HG02943 (cell line): ENCODE results near the gene SHROOM3.

Experiments
- ATAC-seq: cut with Tn5 transposase; IDR thresholded peaks from one replicate; pipeline ENCODE4 v1.9.1; 2021; ENCODE audit warnings: mild to moderate bottlenecking, low read depth, moderate library complexity; ENCODE audit not compliant: unreplicated experiment

SHROOM3 gene

DNA sequence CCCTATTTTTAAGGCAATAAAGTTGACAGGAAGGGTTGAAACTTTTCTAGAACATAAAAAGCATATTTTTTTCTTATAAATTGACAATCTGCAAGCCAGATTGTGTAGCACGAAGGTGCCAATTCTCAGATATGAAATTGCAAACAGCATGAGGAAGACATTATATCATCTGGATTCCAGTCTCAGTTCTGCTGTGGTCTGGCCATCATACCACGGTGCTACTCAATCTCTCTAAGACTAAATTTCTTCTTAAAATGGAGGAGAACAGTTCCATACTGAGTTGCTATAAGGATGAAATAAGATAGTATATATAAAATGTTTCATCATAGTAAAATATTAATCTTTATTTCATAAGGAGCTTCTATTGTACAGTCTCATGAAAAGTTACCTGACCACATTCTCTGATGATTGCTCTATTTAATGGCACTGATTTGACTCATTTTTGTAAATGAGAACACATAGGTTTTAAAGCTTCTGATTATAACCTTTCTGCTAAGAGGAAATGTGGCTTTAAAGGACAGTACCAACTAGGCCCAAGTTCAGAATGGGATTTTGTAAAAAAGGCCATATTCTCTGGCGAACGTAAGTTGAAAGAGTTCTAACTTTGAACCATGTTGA, 127.9 kb downstream of the SHROOM3 start:
- no peak for ATAC-seq

DNA sequence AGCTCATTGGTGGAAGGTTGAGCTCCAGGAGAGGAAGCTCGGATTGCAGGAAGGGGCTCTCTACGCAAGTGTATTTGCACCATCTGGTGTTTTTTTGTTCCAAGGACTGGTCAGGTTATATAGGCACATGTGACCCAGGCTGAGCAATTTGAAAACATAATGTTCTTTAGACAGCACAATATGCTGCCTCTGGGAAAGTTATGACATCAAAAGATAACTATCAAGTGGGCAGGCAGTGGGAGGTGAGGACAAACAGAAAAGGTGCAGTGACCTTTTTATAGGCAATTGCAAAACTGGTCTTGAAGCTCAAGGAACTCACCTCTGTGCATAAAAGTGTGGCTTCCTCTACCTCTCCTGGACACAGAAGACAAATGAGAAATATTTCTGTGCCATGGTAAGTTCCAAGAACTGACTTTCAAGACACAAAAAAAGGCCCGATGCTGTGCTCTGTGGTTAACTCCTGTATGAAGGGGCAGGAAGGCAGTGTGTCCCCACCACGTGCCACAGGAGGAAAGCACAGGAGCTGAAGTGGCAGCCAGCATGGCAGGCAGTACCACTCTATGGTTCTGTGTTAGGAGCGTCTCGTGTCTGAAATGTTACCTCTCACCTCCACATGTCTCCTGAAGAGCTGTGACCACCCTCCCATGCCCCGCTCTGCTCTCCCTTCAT, 128.6 kb downstream of the SHROOM3 start:
- no peak for ATAC-seq

DNA sequence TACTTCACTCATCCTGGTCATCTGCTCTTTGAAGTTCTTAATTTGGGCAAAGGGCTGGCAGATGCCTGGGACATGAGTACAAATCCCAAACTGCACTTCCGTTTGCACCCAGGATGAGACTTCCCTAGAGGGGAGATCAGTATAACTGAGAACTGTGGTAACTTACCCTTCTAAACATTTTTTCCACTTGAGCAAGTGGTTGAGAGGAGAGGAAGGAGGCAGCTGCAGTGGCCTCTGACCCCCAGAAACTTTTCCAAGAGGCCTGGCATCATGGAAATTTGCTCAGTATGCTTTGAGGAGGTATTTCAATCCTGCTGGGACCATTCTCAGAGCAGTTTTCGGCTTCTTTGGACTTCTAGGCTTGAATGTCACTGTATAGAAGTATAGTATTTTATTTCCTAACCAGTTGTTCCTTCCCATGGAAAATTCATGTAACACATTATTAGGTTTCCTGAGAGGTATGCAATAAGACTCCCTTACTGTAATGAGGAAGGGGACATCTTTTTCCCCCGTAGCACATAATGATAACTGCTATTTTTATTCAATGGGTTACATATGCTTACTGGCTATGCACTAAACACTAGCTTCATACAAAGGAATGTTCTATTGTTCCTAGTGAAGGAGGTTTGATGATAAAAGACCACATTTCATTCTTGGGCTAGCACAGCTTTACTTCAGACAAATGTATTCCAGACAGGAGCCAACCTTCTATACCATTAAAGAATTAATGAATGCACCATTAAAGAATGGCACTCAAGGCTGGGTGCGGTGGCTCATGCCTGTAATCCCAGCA, 129.3 kb downstream of the SHROOM3 start:
- ATAC-seq: no peak

DNA sequence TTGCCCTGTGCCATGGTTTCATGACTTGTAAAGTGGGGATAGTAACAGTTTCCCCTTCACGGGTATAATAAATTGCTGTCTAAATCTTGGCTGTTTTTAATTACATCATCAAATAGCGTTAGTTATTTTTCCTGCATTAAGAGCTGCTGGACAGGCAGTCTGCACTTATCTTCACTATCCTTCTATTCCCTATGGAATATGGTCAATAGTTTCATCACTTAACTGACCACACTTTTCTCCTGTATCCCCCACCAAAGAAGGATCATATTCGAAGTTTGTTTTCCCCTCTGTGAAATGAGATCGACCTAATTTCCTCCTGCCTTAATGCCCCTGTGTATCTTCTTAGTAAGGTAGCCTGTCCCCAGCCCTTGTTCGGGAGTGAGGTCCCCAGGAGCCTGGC, 133.2 kb downstream of the SHROOM3 start:
- no peak for ATAC-seq

DNA sequence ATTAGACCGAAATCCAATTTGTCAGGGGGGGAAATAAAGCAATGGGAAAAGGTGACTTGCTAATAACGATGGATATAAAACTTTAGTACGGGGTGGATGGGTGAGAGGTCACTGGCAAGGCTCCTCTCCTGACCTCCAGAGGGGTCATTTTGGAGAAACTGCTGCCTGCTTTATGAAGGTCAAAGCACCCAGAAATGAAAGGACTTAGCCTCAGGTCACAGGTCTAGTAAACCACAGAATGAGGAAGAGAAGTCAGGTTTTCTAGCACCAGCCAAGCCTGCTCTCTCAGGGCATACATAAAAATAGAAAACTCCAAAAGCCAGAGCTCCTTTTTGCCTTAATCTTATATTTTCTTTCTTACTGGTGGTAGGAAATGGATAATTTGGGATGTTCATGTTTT, 134.2 kb downstream of the SHROOM3 start:
- no peak for ATAC-seq

DNA sequence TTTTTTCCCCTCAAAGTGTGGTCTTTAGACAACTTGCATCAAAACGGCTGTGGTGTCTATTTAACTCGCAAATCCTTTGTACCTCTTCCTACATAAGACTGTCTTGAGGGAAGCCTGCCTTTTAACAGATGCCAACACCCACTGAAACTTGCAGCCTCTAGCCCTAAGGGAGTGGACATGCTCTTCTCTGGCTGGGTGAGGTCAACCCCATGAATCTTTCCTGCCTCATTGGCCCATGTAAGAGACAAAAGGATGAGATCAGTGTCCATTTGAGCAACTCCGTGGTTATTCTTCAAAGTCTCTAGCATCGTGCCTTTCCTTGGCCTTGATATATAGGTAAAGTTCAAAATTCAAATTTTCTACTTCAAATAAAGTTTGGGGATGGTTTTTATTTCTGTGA, 134.7 kb downstream of the SHROOM3 start:
- no peak for ATAC-seq

DNA sequence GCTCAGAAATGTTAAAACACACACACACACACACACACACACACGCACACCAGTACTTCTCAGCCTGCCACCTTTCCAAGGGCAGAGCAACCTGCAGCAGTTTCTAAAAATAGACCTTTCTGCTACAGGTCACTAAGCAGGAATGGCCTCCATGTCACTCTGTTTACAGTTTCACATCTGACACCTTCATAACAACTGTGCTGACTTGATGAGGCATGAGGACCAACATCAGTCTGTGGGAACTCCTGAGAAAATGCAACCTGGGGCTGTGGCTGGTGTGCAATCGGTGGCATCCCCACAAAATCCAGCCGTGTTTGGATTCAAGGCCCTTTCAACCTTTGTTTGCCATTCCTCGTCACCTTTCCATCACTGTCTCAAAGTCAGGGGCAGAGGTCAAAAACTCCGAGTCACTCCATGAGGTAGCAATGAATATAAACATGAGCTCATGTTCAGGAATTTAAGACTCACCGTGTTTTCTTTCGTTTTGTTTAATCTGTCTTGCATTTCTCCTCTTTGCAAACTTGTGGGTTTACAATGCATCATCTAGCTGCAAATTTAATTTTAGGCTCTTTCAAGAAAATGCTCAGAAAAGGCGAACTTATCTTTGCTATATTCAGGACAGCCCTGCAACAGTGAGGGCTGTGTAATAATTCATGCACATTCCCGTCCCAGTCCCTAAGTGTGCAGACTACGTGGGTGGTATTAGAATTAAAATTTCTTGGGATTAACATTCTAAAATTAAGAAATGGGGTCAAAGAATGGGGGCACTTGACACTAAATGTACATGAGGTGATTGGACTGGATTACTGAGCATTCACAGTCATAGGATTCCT, 135.3 kb downstream of the SHROOM3 start:
- no peak for ATAC-seq

DNA sequence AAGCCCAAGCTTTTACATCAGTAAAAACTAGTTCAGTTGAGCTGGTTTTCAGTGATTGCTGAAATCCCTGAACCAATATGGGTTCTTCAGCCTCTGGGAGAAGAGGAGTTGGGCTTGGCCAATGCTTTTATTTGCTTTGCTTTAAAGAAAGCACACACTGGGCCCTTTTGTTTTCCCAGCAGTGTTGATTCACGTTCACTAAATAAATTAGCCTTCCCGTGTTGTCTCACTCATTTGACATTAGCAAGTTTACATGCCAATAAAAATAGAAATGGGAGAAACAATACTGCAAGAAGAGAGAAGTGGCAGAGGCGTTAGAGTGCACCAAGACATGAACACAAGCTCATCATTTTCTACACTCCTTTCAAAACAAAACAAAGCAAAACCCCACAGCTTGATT, 136.2 kb downstream of the SHROOM3 start:
- no peak for ATAC-seq

DNA sequence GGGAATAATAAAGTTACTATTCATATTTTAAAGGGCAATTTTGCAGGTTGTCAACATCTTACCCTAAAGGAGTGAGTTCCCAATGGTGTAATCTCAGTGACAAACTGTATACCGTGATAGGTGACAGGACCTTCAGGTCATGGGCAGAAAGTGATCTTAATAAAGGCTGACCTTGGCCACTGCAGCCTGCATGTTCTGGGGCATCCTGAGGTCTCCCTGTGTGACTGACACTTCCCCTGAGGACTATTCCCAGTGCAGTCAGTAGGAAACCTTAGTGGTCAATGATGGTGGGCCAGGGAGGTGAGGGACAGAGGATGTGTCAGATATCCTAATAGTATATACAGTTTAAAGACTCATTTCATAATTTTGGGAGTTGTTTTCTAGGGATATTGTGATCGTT, 137.2 kb downstream of the SHROOM3 start:
- ATAC-seq: no peak

DNA sequence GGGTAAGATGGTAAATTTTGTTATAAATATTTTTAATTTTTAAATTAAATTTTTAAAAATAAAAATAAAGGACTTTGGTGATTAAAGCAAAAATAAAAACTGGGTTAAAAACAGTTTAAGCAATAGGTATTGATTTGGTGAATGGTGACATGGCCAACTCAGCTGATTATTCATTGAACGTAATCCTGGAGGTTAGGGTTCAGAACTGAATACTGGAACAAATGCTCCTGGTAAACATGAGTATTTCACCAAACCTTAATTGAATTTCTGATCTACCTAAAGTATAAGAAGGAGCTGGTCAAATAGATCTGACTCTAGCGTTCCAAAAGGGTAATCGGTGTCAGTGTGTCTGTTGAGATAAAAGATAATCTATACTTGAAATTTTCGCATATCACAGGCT, 141.8 kb downstream of the SHROOM3 start:
- ATAC-seq: no peak

DNA sequence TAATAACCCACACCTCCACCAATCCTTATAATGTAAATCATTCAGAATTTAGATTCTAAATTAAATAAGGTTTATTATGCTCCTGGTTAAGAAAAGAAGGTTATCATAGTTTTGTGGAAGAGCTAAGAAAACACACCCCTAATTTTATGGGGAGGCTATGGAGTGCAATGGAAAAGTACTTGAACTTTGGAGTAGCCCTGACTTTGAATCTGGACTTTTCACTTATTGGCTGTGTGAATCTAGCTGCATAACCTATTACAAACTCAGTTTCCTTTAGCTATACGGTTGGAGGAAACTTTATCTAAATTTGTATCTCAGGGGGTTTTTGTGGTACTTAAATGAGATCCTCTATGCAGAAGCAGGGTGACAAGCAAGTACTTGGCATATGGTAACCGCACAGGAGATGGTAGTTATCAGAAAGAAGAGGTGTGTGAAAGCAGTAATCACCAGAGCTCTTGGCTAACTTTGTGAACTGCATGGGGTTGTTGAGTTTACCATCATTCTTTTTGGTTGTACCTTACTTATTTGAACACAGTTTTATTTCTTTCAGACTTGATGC, 143.1 kb downstream of the SHROOM3 start:
- no peak for ATAC-seq

DNA sequence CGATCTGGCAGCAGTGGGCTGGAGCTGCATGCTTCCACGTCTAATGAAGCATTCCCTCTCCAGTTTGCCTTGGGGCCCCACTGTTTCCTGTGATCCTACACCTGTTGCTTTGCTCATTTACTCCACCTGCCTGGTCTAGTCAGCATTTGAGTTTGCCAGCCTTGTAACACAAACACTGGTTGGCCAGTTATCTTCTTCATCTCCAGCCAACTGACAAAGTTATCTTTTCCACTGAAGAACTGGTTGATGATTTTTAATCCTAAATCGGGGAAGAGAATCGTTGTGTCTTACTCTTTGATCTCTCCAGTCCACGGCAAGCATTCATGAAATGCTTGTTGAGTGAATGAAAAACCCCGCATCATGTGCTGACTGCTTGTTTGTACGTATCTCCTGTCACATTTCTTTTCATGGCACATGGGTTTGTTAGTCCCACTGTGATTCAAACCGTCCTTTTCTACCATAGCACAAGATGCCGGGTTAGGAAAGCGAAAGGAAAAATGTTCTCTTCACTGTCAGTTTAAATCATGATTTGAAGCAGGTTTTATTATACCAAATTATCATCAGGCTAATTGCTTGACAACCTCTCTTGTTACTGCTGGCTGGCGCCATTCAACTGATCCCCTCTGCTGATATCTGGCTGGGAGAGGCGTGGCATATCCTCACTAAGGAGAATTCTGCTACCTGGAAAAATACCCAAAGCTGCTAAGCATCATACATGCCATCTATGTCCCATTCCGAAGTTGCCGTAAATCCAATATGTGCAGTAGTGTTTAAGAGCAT, 144.8 kb downstream of the SHROOM3 start:
- ATAC-seq: no peak

DNA sequence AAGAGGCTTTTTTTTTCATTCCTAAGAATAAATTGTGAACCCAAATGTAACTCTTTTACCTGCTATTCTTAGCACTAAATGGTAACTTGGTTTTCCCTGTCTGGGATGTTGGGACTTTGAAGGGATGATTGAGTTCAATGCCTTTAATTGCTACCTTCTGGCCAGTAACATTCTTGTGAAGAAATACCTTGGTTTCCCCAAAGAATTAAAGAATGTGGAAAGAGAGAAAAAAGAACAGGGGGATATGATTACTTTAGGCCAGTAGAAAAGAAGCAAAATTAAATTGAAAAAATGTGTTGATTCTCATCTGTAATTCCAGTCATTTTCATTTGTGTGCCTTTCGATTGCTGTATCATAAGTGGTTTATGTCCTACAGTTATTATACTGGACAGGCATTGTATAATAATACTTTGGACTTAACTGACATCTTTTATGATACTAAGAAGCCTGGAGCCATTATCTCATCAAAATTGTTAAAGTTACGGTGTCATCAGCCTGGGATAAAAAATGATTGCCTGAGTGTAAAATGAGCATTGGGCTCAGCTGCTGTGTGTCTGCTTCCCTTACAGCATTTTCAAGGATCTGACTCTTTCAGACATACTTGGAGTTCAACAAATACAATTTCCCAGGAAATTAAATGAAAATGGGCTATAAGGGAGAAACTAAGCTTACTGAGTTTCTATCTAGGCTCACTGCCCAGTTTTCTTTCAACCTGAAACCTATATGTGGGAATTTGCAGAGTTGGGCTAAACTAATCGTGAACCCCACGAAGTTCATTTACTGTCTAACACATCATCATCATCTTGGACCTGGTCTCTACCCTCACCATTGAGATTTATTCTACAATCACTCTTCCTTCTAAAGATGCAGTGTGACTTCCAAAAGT, 146.3 kb downstream of the SHROOM3 start:
- ATAC-seq: no peak

DNA sequence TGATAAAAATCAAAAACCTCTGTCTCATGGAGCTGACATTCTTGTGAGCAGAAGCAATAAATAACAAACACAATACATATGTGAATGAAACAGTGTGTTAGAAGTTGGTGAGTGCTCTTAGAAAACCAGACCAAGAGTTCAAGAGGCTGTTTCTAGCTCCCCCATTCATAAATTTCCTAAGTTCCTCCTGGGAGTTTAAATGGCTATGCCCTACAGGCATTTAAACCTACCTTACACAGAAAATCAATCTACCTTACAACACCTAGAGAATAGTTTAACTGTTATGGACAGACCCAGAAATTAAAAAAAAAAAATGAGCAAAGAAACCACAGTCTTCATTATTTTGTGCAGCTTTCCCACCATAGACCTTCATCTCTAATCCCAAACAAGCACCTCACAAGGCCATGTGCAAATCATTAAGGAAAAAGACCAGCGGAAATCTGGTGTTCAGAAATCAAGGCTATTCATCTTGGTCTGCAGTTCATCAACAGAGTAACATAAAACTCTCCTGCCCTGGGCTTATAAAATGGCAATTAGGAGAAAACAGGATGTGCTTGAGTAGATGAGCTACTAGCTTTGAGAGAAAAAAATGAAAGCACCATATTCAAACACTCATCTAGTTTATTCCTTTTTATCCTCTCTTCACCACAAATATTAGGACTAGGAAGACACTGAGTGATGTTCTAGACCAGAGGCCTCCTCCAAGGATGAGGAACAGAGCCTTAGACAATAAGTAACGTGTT, 147.2 kb downstream of the SHROOM3 start:
- no peak for ATAC-seq

DNA sequence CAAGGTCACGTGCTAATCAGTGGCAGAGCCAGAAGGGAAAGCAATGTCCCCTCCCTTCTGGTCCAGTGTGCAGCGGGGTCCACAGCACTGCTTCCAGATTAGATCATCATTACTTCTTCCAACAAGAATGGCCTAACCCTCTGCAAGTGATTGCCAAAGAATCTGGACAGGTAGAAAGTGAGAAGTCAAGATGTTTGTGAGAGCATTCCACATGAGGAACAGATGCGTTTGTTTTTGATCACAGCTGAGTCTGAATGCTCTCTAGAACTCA, 147.7 kb downstream of the SHROOM3 start:
- no peak for ATAC-seq

DNA sequence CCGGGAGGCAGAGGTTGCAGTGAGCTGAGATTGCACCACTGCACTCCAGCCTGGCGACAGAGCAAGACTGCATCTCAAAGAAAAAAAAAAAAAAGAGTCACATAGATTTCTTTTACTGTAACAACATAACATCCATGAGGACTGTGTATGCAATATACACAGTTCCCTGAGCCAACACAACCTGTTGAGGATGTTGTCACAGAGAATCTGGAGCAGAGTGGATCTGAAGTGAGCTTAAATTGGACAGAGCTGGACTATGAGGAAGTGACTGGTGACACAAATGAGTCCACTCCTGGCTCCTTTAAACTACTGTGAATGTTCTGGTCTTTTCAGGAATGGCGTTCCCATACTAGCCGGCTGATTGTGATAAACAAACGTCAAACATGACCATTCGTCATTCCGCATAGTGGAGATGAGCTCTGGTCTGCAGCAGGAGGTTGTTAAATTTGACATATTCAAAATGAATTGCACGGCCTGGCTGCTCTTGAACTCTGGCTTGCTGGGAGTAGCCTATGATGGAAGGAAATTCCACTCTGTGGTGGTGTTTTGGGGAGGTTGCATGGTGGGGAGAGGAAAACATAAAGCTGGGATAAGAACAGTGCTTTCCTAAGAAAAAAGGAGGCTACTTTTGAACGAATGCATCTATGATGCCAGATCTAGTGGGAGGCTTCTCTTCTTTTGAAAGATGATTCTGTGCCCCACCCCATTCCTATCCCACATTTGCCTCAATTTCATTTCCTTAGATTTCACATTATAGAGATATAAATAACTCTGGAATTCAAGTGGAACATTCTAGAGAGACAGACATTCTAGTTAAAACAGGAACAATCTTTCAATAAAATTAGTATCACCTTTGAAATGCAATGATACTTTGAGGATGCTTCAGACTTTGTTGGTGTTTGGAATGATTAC, 149.5 kb downstream of the SHROOM3 start:
- ATAC-seq: no peak

DNA sequence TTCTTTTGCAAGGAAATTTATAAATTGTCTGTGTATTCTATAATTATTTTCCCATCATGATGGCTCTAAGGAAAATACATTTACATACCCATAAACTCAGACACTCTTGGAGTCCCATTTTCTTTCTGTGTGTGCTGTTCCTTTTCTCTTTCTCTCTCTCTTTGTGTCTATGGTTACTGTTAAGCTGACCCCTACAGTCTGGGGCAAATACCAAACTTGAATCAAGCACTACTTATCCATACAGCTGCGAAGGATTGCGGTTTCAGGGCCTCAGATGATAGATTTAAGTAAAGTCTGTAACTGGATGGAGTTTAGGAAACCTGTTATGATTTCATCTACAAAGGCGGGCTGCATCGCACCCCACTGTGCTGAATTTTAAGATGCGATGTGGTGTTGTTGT, 150.2 kb downstream of the SHROOM3 start:
- ATAC-seq: no peak
